HepG2 (cell line): ENCODE results near the gene EEF2. TPM values are rescaled to one million over a fixed set of nuclear protein-coding genes. Genes with fewer than 3 reads are reported as not detected.
A peak's percentile ranks its signal among the peaks of the same experiment; 100 is the strongest.

Source experiments
- ATF3 ChIP-seq: sonication (generic); formaldehyde crosslinking; IDR thresholded peaks from 2 replicates; pipeline ENCODE4 v1.4.0; 2020; ENCODE audit warnings: missing genetic modification reagents
- CBX5 ChIP-seq: sonication (generic); formaldehyde crosslinking; IDR thresholded peaks from 2 replicates; pipeline ENCODE4 v1.4.0; 2020; ENCODE audit warnings: missing genetic modification reagents, borderline replicate concordance
- ETS1 ChIP-seq: sonication (generic); formaldehyde crosslinking; IDR thresholded peaks from 2 replicates; pipeline ENCODE4 v1.4.0; 2020; ENCODE audit warnings: missing genetic modification reagents
- ETV5 ChIP-seq: IDR thresholded peaks from 2 replicates; pipeline ENCODE4 v1.6.1; 2018; ENCODE audit warnings: missing biosample characterization, missing genetic modification reagents, inconsistent platforms, borderline replicate concordance
- FOXA3 ChIP-seq: IDR thresholded peaks from 2 replicates; pipeline ENCODE4 v1.6.1; 2016; ENCODE audit warnings: missing genetic modification reagents, missing compliant biosample characterization
- GATAD2A ChIP-seq: IDR thresholded peaks from 2 replicates; pipeline ENCODE4 v1.6.1; 2016
- PHB2 ChIP-seq: fragments of 450-650 bp; IDR thresholded peaks from 2 replicates; pipeline ENCODE4 v1.6.1; 2018; ENCODE audit not compliant: partially characterized antibody
- POLR2AphosphoS2 ChIP-seq: IDR thresholded peaks from 2 replicates; pipeline ENCODE4 v1.6.1; 2011; ENCODE audit warnings: low read depth, low read length, improper control_type of control experiment
- RBM39 ChIP-seq: fragments of 200-400 bp; formaldehyde crosslinking; IDR thresholded peaks from one replicate; pipeline ENCODE4 v1.6.1; 2018; ENCODE audit warnings: antibody characterized with exemption, mild to moderate bottlenecking, low read depth, low read length; ENCODE audit not compliant: poor library complexity, severe bottlenecking
- SMAD1 ChIP-seq: sonication (generic); formaldehyde crosslinking; IDR thresholded peaks from 2 replicates; pipeline ENCODE4 v1.4.0; 2020; ENCODE audit warnings: missing genetic modification reagents, low read depth, mild to moderate bottlenecking, borderline replicate concordance
- THAP11 ChIP-seq: IDR thresholded peaks from 2 replicates; pipeline ENCODE4 v1.6.1; 2016; ENCODE audit warnings: missing biosample characterization, missing genetic modification reagents
- TMF1 ChIP-seq: sonication (generic); formaldehyde crosslinking; IDR thresholded peaks from 2 replicates; pipeline ENCODE4 v1.8.1; 2022; ENCODE audit warnings: low read depth, missing genetic modification reagents
- ZC3H13 ChIP-seq: sonication (generic); formaldehyde crosslinking; IDR thresholded peaks from 2 replicates; pipeline ENCODE4 v1.8.1; 2023; ENCODE audit warnings: mild to moderate bottlenecking, missing genetic modification reagents, moderate library complexity
- ZFP90 ChIP-seq: sonication (generic); formaldehyde crosslinking; IDR thresholded peaks from 2 replicates; pipeline ENCODE4 v1.8.0; 2022; ENCODE audit warnings: missing genetic modification reagents, mild to moderate bottlenecking, inconsistent platforms, borderline replicate concordance
- ZMYM2 ChIP-seq: sonication (generic); formaldehyde crosslinking; IDR thresholded peaks from 2 replicates; pipeline ENCODE4 v1.8.0; 2022; ENCODE audit warnings: mild to moderate bottlenecking, missing genetic modification reagents
- ZNF446 ChIP-seq: sonication (generic); formaldehyde crosslinking; IDR thresholded peaks from 2 replicates; pipeline ENCODE4 v1.5.0; 2020; ENCODE audit warnings: mild to moderate bottlenecking, missing genetic modification reagents
- ZNF792 ChIP-seq: IDR thresholded peaks from 2 replicates; pipeline ENCODE4 v1.6.1; 2016
- ZSCAN22 ChIP-seq: sonication (generic); formaldehyde crosslinking; IDR thresholded peaks from 2 replicates; pipeline ENCODE4 v1.4.0; 2020; ENCODE audit warnings: mild to moderate bottlenecking, missing genetic modification reagents
- polyA plus RNA-seq, 8 experiments: library from polyadenylated mRNA; depleted of rRNA in 3 of 8; stranded (reverse) in 7 of 8; unstranded in 1 of 8; fragments of >200 nt; fragmentation: Illumina TruSeq in 4 of 8; extraction: Trizol in 4 of 8; gene quantifications; 2 replicates each; pipeline versions ENCODE4 v1.2.1 to v1.2.3, GENCODE V29; 2011 to 2016; ENCODE audit warnings: low read depth in 4 of 8, missing spikeins in 1 of 8, mixed read lengths in 1 of 8; ENCODE audit not compliant: insufficient read depth in 1 of 8
- total RNA-seq, 5 experiments: library from RNA; depleted of rRNA; stranded (reverse); fragments of >200 nt; fragmentation: Illumina TruSeq; extraction: Trizol; gene quantifications; 2 replicates each; pipeline ENCODE4 v1.2.3, GENCODE V29; 2016; ENCODE audit warnings: low read depth in 1 of 5
- TF ChIP-seq, protein P1 (sequence below): sonication (generic); formaldehyde crosslinking; IDR thresholded peaks from 2 replicates; pipeline ENCODE4 v1.5.0; 2020; ENCODE audit warnings: mild to moderate bottlenecking, missing genetic modification reagents, moderate library complexity
- TF ChIP-seq, protein P2 (sequence below): sonication (generic); formaldehyde crosslinking; IDR thresholded peaks from 2 replicates; pipeline ENCODE4 v1.4.0; 2020; ENCODE audit warnings: missing genetic modification reagents, borderline replicate concordance
- TF ChIP-seq, protein P3 (sequence below): sonication (generic); formaldehyde crosslinking; IDR thresholded peaks from 2 replicates; pipeline ENCODE4 v1.5.0; 2020; ENCODE audit warnings: missing genetic modification reagents

Gene EEF2
- total and polyA plus RNA-seq, 2 of the 13 experiments (the other 11 are each of a cell fraction or from before 2014, with no cell fraction given): 1,441 to 1,777 TPM

DNA sequence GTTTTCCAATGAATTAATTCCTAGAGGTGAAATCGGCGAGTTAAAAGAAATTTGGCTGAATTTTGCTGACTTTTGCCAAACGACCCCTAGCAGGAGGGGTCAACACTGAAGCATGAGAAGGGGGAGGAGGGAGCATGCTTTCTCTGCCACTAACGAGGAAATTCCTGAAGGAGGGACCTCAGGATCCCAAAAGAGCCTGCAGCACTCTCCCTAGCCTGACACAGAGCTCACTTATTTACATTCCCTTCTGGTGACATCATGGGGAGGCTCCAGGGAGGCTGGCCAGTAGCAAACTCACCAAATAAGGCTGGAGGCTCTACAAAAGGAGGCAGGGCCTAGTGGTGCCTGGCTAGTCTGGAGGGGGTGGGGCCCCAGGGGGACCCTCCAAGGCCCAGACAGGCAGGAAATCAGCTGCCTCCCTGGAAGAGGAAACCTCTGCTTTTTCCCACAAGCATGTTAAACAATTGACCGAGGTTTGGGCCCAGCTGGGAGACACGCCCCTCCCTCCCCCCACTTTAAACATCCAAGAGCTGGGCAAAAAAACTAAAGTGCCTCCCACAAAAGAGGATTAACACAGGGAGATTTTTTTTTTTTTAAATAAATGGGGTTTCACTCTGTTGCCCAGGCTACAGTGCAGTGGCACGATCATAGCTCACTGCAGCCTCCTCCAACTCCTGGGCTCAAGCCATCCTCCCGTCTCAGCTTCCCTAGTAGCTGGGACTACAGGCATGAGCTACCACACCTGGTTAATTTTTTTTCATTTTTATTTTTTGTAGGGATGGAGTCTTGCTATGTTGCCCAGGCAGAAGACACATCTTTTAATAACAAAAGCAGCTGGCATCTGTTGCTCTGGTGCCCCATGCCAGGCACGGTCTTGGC is 16.5 kb downstream of the EEF2 start (continued):
- TF ChIP-seq ETS1 (CRISPR knock-in tag) (no peak), ETV5 (peak; percentile 57; the same call in 1 of the 2 replicates), FOXA3 (CRISPR knock-in tag) (peak; percentile 96), ZFP90 (CRISPR knock-in tag) (peak; percentile 83; the same call in 1 of the 2 replicates), ZSCAN22 (CRISPR knock-in tag) (0 out of 2 replicates have a peak, but pooled peaks have one; percentile 16), RBM39 (no peak), PHB2 (no peak), ATF3 (peak; percentile 95), ZC3H13 (CRISPR knock-in tag) (no peak), TMF1 (no peak), SMAD1 (no peak), ZNF446 (0 out of 2 replicates have a peak, but pooled peaks have one; percentile 7), ZMYM2 (CRISPR knock-in tag) (no peak), THAP11 (CRISPR knock-in tag) (peak; percentile 72), CBX5 (peak; percentile 27; the same call in 1 of the 2 replicates), POLR2AphosphoS2 (0 out of 2 replicates have a peak, but pooled peaks have one; percentile 37), GATAD2A (CRISPR knock-in tag) (peak; percentile 33; the same call in 1 of the 2 replicates), ZNF792 (CRISPR knock-in tag) (no peak)
- TF ChIP-seq, protein P1, sequence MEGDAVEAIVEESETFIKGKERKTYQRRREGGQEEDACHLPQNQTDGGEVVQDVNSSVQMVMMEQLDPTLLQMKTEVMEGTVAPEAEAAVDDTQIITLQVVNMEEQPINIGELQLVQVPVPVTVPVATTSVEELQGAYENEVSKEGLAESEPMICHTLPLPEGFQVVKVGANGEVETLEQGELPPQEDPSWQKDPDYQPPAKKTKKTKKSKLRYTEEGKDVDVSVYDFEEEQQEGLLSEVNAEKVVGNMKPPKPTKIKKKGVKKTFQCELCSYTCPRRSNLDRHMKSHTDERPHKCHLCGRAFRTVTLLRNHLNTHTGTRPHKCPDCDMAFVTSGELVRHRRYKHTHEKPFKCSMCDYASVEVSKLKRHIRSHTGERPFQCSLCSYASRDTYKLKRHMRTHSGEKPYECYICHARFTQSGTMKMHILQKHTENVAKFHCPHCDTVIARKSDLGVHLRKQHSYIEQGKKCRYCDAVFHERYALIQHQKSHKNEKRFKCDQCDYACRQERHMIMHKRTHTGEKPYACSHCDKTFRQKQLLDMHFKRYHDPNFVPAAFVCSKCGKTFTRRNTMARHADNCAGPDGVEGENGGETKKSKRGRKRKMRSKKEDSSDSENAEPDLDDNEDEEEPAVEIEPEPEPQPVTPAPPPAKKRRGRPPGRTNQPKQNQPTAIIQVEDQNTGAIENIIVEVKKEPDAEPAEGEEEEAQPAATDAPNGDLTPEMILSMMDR (CRISPR knock-in tag): no peak
- TF ChIP-seq, protein P2, sequence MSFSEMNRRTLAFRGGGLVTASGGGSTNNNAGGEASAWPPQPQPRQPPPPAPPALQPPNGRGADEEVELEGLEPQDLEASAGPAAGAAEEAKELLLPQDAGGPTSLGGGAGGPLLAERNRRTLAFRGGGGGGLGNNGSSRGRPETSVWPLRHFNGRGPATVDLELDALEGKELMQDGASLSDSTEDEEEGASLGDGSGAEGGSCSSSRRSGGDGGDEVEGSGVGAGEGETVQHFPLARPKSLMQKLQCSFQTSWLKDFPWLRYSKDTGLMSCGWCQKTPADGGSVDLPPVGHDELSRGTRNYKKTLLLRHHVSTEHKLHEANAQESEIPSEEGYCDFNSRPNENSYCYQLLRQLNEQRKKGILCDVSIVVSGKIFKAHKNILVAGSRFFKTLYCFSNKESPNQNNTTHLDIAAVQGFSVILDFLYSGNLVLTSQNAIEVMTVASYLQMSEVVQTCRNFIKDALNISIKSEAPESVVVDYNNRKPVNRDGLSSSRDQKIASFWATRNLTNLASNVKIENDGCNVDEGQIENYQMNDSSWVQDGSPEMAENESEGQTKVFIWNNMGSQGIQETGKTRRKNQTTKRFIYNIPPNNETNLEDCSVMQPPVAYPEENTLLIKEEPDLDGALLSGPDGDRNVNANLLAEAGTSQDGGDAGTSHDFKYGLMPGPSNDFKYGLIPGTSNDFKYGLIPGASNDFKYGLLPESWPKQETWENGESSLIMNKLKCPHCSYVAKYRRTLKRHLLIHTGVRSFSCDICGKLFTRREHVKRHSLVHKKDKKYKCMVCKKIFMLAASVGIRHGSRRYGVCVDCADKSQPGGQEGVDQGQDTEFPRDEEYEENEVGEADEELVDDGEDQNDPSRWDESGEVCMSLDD: no peak
- TF ChIP-seq, protein P3, sequence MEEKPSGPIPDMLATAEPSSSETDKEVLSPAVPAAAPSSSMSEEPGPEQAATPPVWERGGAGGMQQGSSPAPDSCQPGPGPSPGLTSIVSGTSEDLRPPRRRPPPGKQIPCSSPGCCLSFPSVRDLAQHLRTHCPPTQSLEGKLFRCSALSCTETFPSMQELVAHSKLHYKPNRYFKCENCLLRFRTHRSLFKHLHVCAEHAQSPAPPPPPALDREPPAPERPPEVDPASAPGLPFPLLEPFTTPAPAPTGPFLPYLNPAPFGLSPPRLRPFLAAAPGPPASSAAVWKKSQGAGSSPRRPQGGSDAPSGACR (CRISPR knock-in tag): no peak
